Ovary (tissue), 3 donors: ENCODE results near the gene B3GALT4.

Experiments
- POLR2A ChIP-seq: fragments of 450-650 bp; IDR thresholded peaks from one replicate; pipeline ENCODE4 v1.6.1; 2017; ENCODE audit warnings: antibody characterized with exemption, mild to moderate bottlenecking, moderate library complexity
- TF ChIP-seq, protein P1 (sequence below), 3 donors: fragments of 450-650 bp in 2 of 3; fragments of 200-600 bp in 1 of 3; IDR thresholded peaks; one replicate each; pipeline versions ENCODE4 v1.5.1 to v1.8.0; 2016 to 2022; ENCODE audit warnings: antibody characterized with exemption in 3 of 3, mild to moderate bottlenecking in 1 of 3
- donor health status: DM: no; HTN: no; CAD: no.

- TF ChIP-seq, protein P1, sequence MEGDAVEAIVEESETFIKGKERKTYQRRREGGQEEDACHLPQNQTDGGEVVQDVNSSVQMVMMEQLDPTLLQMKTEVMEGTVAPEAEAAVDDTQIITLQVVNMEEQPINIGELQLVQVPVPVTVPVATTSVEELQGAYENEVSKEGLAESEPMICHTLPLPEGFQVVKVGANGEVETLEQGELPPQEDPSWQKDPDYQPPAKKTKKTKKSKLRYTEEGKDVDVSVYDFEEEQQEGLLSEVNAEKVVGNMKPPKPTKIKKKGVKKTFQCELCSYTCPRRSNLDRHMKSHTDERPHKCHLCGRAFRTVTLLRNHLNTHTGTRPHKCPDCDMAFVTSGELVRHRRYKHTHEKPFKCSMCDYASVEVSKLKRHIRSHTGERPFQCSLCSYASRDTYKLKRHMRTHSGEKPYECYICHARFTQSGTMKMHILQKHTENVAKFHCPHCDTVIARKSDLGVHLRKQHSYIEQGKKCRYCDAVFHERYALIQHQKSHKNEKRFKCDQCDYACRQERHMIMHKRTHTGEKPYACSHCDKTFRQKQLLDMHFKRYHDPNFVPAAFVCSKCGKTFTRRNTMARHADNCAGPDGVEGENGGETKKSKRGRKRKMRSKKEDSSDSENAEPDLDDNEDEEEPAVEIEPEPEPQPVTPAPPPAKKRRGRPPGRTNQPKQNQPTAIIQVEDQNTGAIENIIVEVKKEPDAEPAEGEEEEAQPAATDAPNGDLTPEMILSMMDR (IDR thresholded peaks at IDR 0.05): no peak
- no peak for TF ChIP-seq POLR2A
These were observed 43.6 kb downstream of the B3GALT4 start for GRCh38 chr6:33320315-33321181.
